HepG2 (cell line): ENCODE results near the gene PRAC1. TPM values are rescaled to one million over a fixed set of nuclear protein-coding genes. Genes with fewer than 3 reads are reported as not detected.

Experiments
- ATAC-seq: fragments of 200-7000 bp; cut with Tn5 transposase; 3 replicates; pipeline ENCODE4 v1.9.1; 2020; ENCODE audit warnings: mild to moderate bottlenecking, moderate library complexity
- BruUV-seq: library from RNA; stranded (reverse); fragments of 400-500 nt; replicated peaks from 2 replicates; lab custom pipeline; 2021; lab: Mats Ljungman, UMichigan
- CTCF ChIA-PET: fragments of 300-600 bp; formaldehyde crosslinking; extraction: SDS; loops from one replicate; lab custom pipeline; 2021; ENCODE audit warnings: low total read pairs, inconsistent platforms, low intra/inter-chr PET ratio; lab: Yijun Ruan, JAX
- POLR2A ChIA-PET: fragments of 350-600 bp; sonication (Branson Sonifier 250); formaldehyde crosslinking; loops from one replicate; lab custom pipeline; 2020; ENCODE audit warnings: antibody characterized with exemption, inconsistent platforms; lab: Yijun Ruan, JAX
- DNase-seq: peaks from one replicate; pipeline ENCODE4 v3.0.0-alpha.2; 2015; ENCODE audit warnings: low spot score
- FAIRE-seq: peaks from 3 replicates; lab custom pipeline; 2011; peaks lifted over from hg19 to GRCh38; lab: Jason Lieb, UNC
- H2AFZ ChIP-seq: one replicate; pipeline ENCODE4 v1.6.1; 2011; ENCODE audit warnings: low read length, inconsistent platforms
- H3K27ac ChIP-seq: fragments of 300-600 bp; 3 replicates; pipeline ENCODE4 v1.8.0; 2011; ENCODE audit warnings: mixed run types, mild to moderate bottlenecking, mixed read lengths, low read length, inconsistent platforms; ENCODE audit not compliant: insufficient read depth; ENCODE audit errors: extremely low read length
- H3K27me3 ChIP-seq, 2 experiments: fragments of 200-600 bp in 1 of 2; 2 replicates in 1 of 2; 3 replicates in 1 of 2; pipeline versions ENCODE4 v1.6.0 to v1.8.0; 2011; ENCODE audit warnings: low read length in 2 of 2, mild to moderate bottlenecking in 2 of 2, moderate library complexity in 2 of 2, inconsistent platforms in 1 of 2; ENCODE audit not compliant: insufficient read depth in 2 of 2, control insufficient read depth in 1 of 2
- H3K36me3 ChIP-seq, 2 experiments: fragments of 200-600 bp in 1 of 2; replicated peaks in 1 of 2; 2 replicates in 1 of 2; 3 replicates in 1 of 2; pipeline versions ENCODE4 v1.5.1 to v1.8.0; 2011; ENCODE audit warnings: low read length in 2 of 2, inconsistent platforms in 1 of 2; ENCODE audit not compliant: insufficient read depth in 2 of 2, control insufficient read depth in 1 of 2
- H3K4me1 ChIP-seq: 2 replicates; pipeline ENCODE4 v1.5.1; 2012; ENCODE audit warnings: low read length, inconsistent platforms; ENCODE audit not compliant: insufficient read depth
- H3K4me2 ChIP-seq: 2 replicates; pipeline ENCODE4 v1.6.0; 2011; ENCODE audit warnings: low read depth, low read length, inconsistent platforms
- H3K4me3 ChIP-seq, 3 experiments: fragments of 200-600 bp in 1 of 3; sonication (generic), shearing (Covaris generic) in 1 of 3; replicated peaks in 1 of 3; 2 replicates each; pipeline ENCODE4 v1.5.1; 2011 to 2016; ENCODE audit warnings: low read length in 3 of 3, inconsistent platforms in 2 of 3, low read depth in 2 of 3, mild to moderate bottlenecking in 2 of 3, control low read depth in 1 of 3, mixed read lengths in 1 of 3; ENCODE audit not compliant: insufficient read depth in 1 of 3
- H3K79me2 ChIP-seq: one replicate; pipeline ENCODE4 v1.6.1; 2011; ENCODE audit warnings: low read length, inconsistent platforms; ENCODE audit not compliant: insufficient read depth
- H3K9ac ChIP-seq: 2 replicates; pipeline ENCODE4 v1.6.0; 2011; ENCODE audit warnings: mild to moderate bottlenecking, low read depth, low read length, inconsistent platforms; ENCODE audit not compliant: insufficient read depth
- H3K9me3 ChIP-seq: 2 replicates; pipeline ENCODE4 v1.5.1; 2012; ENCODE audit warnings: mild to moderate bottlenecking, low read length
- H4K20me1 ChIP-seq: 2 replicates; pipeline ENCODE4 v1.6.0; 2011; ENCODE audit warnings: inconsistent platforms, mild to moderate bottlenecking, low read length, moderate library complexity; ENCODE audit not compliant: insufficient read depth
- CENPX ChIP-seq: sonication (generic); formaldehyde crosslinking; IDR thresholded peaks from 2 replicates; pipeline ENCODE4 v1.9.0; 2021; ENCODE audit warnings: mild to moderate bottlenecking, missing genetic modification reagents, moderate library complexity
- ISL2 ChIP-seq: sonication (generic); formaldehyde crosslinking; IDR thresholded peaks from 2 replicates; pipeline ENCODE4 v1.5.0; 2020; ENCODE audit warnings: missing genetic modification reagents
- MAFF ChIP-seq: IDR thresholded peaks from 2 replicates; pipeline ENCODE4 v1.6.1; 2011; ENCODE audit warnings: low read depth, low read length, improper control_type of control experiment
- NCOA1 ChIP-seq: sonication (generic); formaldehyde crosslinking; IDR thresholded peaks from 2 replicates; pipeline ENCODE4 v1.9.0; 2021; ENCODE audit warnings: missing genetic modification reagents
- PHB2 ChIP-seq: fragments of 450-650 bp; IDR thresholded peaks from 2 replicates; pipeline ENCODE4 v1.6.1; 2018; ENCODE audit not compliant: partially characterized antibody
- TP53 ChIP-seq: sonication (generic); formaldehyde crosslinking; conservative IDR thresholded peaks from 2 replicates; pipeline ENCODE4 v1.4.0; 2020; ENCODE audit warnings: missing genetic modification reagents
- TRIM24 ChIP-seq: sonication (generic); formaldehyde crosslinking; IDR thresholded peaks from 2 replicates; pipeline ENCODE4 v1.8.0; 2022; ENCODE audit warnings: mild to moderate bottlenecking, missing genetic modification reagents
- ZNF296 ChIP-seq: sonication (generic); formaldehyde crosslinking; conservative IDR thresholded peaks from 2 replicates; pipeline ENCODE4 v1.5.0; 2020; ENCODE audit warnings: mild to moderate bottlenecking, missing genetic modification reagents
- ZNF564 ChIP-seq: sonication (generic); formaldehyde crosslinking; IDR thresholded peaks from 2 replicates; pipeline ENCODE4 v1.8.1; 2023; ENCODE audit warnings: mild to moderate bottlenecking, missing genetic modification reagents
- ZNF674 ChIP-seq: sonication (generic); formaldehyde crosslinking; IDR thresholded peaks from 2 replicates; pipeline ENCODE4 v1.5.0; 2020; ENCODE audit warnings: low read depth, mild to moderate bottlenecking, missing genetic modification reagents
- ZNF747 ChIP-seq: sonication (generic); formaldehyde crosslinking; IDR thresholded peaks from 2 replicates; pipeline ENCODE4 v1.8.1; 2023; ENCODE audit warnings: missing genetic modification reagents, mild to moderate bottlenecking, borderline replicate concordance
- ZNF792 ChIP-seq: IDR thresholded peaks from 2 replicates; pipeline ENCODE4 v1.6.1; 2016
- WGBS: methylation state at CpG from one replicate; pipeline ENCODE4 v1.1.6; 2017; ENCODE audit warnings: low lambda C conversion rate; 5-methylcytosine and 5-hydroxymethylcytosine counted together
- in situ Hi-C: cut with HindIII; loops from 2 replicates; pipeline ENCODE4 v1.10.0; 2017; ENCODE audit warnings: low pct_unique_long_range_greater_than_20kb; ENCODE audit not compliant: extremely low pct_ligation_motif_present
- intact Hi-C: fragments of 100-400 bp; cut with micrococcal nuclease; formaldehyde crosslinking; loops from one replicate; pipeline ENCODE4 v1.10.0; 2022; ENCODE audit not compliant: unreplicated experiment
- polyA plus RNA-seq, 8 experiments: library from polyadenylated mRNA; depleted of rRNA in 3 of 8; stranded (reverse) in 7 of 8; unstranded in 1 of 8; fragments of >200 nt; fragmentation: Illumina TruSeq in 4 of 8; extraction: Trizol in 4 of 8; gene quantifications; 2 replicates each; pipeline versions ENCODE4 v1.2.1 to v1.2.3, GENCODE V29; 2011 to 2016; ENCODE audit warnings: low read depth in 4 of 8, missing spikeins in 1 of 8, mixed read lengths in 1 of 8; ENCODE audit not compliant: insufficient read depth in 1 of 8
- total RNA-seq, 5 experiments: library from RNA; depleted of rRNA; stranded (reverse); fragments of >200 nt; fragmentation: Illumina TruSeq; extraction: Trizol; gene quantifications; 2 replicates each; pipeline ENCODE4 v1.2.3, GENCODE V29; 2016; ENCODE audit warnings: low read depth in 1 of 5
- TF ChIP-seq, protein P1 (sequence below): sonication (generic); formaldehyde crosslinking; IDR thresholded peaks from 2 replicates; pipeline ENCODE4 v1.5.0; 2020; ENCODE audit warnings: mild to moderate bottlenecking, low read depth, missing genetic modification reagents, borderline replicate concordance
- TF ChIP-seq, protein P2 (sequence below): sonication (generic); formaldehyde crosslinking; IDR thresholded peaks from 2 replicates; pipeline ENCODE4 v1.9.0; 2021; ENCODE audit warnings: missing genetic modification reagents, borderline replicate concordance
- TF ChIP-seq, protein P3 (sequence below): sonication (generic); formaldehyde crosslinking; IDR thresholded peaks from 2 replicates; pipeline ENCODE4 v1.4.0; 2020; ENCODE audit warnings: missing genetic modification reagents, mild to moderate bottlenecking, borderline replicate concordance

PRAC1 gene
- total and polyA plus RNA-seq, 2 of the 13 experiments (the other 11 are each of a cell fraction or from before 2014, with no cell fraction given) = not detected

DNA sequence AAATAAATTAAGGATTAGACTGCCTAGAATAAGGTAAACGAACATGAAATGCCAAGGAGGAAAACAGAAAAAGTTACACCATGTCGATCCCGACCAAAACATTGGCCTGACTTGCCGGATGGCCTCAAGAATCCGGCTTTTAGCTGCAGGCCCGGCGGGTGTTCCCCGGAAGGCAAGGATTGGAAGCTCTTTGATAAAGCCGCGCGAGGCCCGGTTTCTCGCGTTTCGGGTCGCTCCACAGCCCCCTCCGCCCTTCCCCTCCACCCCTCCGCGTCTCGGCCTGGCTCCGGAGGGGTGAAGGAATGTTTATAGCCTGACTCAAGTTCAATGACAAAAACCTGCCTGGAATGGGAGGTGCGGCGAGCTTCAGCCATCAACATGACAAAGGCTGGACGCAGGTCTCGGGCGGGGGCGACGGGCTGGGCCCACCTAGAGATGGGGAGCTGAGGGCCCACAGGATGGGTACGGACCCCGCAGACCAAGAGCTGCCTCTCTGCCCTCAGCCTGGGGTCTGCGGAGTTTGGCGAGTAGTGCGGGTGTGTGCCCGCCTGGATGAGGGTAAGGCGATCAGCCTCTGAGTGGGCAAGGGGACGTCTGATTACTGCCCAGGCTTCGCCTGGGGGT is 2.6 kb downstream of the PRAC1 start:
- 52% methylated on average over 34 of the region's 37 CpGs for WGBS
- H3K9ac ChIP-seq = no peak overlapping the region
- FAIRE-seq (no peak), DNase-seq (no peak), ATAC-seq (no peak)
- no peaks in the 10 kb centered on the region for H3K36me3 ChIP-seq
- no peak overlapping the region for H3K27ac ChIP-seq
- in situ Hi-C loops (no loop called here), intact Hi-C loops (no loop called here)
- H3K27me3 ChIP-seq = peaks cover 12 to 51% of the 10 kb centered on the region in 2 experiments
- no peak overlapping the region for H2AFZ ChIP-seq
- H3K4me2 ChIP-seq = no peak overlapping the region
- no peaks in the 10 kb centered on the region for H3K9me3 ChIP-seq
- CTCF ChIA-PET = interaction anchor here (1.3 kb wide), 1 partner anchor 159 kb away, joined by 3 read pairs; no protein-coding TSS in a partner anchor
- peaks cover 11% of the 10 kb centered on the region for H3K4me1 ChIP-seq
- no peaks in the 10 kb centered on the region for H4K20me1 ChIP-seq
- TF ChIP-seq ISL2 (no peak), TRIM24 (CRISPR knock-in tag) (no peak), ZNF792 (CRISPR knock-in tag) (no peak), ZNF674 (no peak), NCOA1 (CRISPR knock-in tag) (no peak), ZNF296 (no peak), PHB2 (no peak), TP53 (CRISPR knock-in tag) (no peak), ZNF564 (no peak), ZNF747 (no peak), CENPX (no peak), MAFF (no peak)
- TF ChIP-seq, protein P1, sequence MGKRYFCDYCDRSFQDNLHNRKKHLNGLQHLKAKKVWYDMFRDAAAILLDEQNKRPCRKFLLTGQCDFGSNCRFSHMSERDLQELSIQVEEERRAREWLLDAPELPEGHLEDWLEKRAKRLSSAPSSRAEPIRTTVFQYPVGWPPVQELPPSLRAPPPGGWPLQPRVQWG (CRISPR knock-in tag) = no peak
- TF ChIP-seq, protein P2, sequence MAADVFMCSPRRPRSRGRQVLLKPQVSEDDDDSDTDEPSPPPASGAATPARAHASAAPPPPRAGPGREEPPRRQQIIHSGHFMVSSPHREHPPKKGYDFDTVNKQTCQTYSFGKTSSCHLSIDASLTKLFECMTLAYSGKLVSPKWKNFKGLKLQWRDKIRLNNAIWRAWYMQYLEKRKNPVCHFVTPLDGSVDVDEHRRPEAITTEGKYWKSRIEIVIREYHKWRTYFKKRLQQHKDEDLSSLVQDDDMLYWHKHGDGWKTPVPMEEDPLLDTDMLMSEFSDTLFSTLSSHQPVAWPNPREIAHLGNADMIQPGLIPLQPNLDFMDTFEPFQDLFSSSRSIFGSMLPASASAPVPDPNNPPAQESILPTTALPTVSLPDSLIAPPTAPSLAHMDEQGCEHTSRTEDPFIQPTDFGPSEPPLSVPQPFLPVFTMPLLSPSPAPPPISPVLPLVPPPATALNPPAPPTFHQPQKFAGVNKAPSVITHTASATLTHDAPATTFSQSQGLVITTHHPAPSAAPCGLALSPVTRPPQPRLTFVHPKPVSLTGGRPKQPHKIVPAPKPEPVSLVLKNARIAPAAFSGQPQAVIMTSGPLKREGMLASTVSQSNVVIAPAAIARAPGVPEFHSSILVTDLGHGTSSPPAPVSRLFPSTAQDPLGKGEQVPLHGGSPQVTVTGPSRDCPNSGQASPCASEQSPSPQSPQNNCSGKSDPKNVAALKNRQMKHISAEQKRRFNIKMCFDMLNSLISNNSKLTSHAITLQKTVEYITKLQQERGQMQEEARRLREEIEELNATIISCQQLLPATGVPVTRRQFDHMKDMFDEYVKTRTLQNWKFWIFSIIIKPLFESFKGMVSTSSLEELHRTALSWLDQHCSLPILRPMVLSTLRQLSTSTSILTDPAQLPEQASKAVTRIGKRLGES (CRISPR knock-in tag) = no peak
- TF ChIP-seq, protein P3, sequence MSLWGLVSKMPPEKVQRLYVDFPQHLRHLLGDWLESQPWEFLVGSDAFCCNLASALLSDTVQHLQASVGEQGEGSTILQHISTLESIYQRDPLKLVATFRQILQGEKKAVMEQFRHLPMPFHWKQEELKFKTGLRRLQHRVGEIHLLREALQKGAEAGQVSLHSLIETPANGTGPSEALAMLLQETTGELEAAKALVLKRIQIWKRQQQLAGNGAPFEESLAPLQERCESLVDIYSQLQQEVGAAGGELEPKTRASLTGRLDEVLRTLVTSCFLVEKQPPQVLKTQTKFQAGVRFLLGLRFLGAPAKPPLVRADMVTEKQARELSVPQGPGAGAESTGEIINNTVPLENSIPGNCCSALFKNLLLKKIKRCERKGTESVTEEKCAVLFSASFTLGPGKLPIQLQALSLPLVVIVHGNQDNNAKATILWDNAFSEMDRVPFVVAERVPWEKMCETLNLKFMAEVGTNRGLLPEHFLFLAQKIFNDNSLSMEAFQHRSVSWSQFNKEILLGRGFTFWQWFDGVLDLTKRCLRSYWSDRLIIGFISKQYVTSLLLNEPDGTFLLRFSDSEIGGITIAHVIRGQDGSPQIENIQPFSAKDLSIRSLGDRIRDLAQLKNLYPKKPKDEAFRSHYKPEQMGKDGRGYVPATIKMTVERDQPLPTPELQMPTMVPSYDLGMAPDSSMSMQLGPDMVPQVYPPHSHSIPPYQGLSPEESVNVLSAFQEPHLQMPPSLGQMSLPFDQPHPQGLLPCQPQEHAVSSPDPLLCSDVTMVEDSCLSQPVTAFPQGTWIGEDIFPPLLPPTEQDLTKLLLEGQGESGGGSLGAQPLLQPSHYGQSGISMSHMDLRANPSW (CRISPR knock-in tag) = no peak
- H3K4me3 ChIP-seq = no peak overlapping the region
- BruUV-seq = no TSS peak
- H3K79me2 ChIP-seq = no peaks in the 10 kb centered on the region
- POLR2A ChIA-PET = no interaction called here
